GM12892 (cell line): ENCODE data around the gene FOXA3.

Experiments
- POLR2A ChIP-seq: IDR thresholded peaks from 2 replicates; pipeline ENCODE4 v1.6.1; 2011; ENCODE audit warnings: low read depth, low read length, control low read depth
- POLR2AphosphoS5 ChIP-seq: IDR thresholded peaks from 2 replicates; pipeline ENCODE4 v1.6.1; 2011; ENCODE audit warnings: low read depth, low read length, control low read depth
- TAF1 ChIP-seq: IDR thresholded peaks from 2 replicates; pipeline ENCODE4 v1.6.1; 2011; ENCODE audit warnings: low read depth, mild to moderate bottlenecking, control low read depth, low read length, borderline replicate concordance

- TF ChIP-seq POLR2AphosphoS5 (no peak), POLR2A (no peak), TAF1 (no peak)
These were observed 11.9 kb upstream of the FOXA3 start for GRCh38 chr19:45852145-45852750.
